Suppressor macrophage treated with lipopolysaccharide for 1 hour (primary cell): ENCODE measurements around the gene MSRB1.
"Not testable (repeated sequence)": the region's sequence is repeated elsewhere in the genome, so short reads cannot be mapped to it uniquely, and the experiment has no call there.

Source experiments
- DNase-seq, 3 donors: peaks; one replicate each; pipeline ENCODE4 v3.0.0-alpha.2; 2020 to 2022

Gene MSRB1

DNA sequence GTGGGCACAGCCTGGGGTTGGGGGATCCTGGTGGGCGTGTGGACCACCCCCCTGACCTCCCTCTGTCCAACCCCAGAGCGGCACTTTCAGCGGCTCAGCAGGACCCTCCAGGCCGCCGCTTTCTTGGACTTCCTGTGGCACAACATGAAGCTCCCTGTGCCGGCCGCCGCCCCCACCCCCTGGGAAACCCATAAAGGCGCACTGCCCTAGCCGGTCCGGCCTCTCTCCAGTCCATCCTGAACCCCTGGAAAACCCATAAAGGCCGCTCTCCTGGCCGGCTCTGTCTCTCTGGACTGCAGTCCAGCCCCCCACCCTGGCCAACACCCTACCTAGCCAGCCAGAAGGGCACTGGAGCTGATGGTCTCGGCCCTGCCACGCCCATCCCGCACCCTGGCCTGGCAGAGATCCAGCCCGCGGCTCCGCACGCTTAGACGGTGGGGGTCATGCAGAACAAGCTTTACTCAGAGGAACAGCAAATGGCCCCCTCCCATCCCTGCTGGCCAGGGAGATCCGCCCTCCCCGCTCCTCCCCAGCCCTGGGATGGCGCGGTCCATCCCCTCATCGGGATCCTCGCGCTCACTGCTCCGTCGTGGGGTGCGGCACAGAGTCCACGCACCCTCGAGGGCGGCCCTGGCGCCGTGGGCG is 35.6 kb upstream of the MSRB1 start:
- no peak for DNase-seq

DNA sequence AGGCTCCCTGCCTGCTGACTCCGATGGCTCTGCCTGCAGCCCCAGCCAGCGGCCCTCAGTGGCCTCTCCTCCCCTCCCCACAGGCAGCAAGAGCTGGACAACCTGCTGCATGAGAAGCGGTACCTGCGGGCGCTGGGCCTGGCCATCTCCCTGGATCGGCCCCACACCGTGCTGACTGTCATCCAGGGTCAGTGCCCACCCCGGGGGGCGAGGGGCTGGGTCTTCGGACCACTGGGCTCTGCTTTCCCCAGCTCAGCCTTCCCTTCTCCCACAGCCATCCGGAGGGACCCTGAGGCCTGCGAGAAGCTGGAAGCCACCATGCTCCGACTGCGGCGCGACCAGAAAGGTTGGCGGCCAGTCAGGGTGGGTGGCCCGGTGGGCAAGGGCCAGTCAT is 34.9 kb upstream of the MSRB1 start:
- DNase-seq = no peak

DNA sequence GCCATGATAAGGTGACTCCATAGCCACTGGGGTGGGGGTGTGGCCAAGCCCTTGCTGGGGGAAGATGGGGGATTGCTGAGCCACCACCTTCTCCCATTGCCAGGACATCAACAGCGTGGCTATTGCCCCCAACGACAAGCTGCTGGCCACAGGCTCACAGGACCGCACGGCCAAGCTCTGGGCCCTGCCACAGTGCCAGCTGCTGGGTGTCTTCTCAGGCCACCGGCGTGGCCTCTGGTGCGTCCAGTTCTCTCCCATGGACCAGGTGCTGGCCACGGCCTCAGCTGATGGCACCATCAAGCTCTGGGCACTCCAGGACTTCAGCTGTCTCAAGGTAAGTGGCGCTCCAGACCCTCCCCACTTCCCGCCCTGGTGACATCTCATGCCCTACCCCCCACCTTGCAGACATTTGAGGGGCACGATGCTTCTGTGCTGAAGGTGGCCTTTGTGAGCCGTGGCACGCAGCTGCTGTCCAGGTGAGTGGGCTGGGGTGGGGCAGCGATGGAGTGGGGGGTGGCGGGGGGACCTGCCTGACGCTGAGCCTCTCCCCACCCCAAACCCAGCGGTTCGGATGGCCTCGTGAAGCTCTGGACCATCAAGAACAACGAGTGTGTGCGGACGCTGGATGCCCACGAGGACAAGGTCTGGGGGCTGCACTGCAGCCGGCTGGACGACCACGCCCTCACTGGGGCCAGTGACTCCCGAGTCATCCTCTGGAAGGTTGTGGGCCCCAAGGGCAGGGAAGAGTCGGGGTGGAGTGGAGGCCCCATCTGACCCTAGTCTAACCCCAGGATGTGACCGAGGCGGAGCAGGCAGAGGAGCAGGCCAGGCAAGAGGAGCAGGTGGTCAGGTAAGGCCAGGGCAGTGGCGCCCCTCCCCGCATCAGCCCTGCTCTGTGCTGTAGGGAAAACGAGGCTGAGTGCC is 34.2 kb upstream of the MSRB1 start:
- DNase-seq = no peak

DNA sequence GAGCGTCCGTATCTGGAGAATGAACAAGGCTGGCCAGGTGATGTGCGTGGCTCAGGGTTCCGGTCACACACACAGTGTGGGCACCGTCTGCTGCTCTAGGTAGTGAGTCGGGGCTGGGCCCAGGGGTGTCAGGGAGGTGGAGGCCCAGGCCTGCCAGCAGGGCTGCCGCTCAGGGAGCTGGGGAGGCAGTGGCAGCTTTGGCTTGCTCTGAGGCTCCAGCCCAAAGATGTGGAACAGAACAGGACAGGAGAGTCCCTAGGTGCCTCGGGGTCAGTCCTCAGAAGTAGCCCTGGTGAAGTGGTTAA is 33.2 kb upstream of the MSRB1 start:
- no peak for DNase-seq

DNA sequence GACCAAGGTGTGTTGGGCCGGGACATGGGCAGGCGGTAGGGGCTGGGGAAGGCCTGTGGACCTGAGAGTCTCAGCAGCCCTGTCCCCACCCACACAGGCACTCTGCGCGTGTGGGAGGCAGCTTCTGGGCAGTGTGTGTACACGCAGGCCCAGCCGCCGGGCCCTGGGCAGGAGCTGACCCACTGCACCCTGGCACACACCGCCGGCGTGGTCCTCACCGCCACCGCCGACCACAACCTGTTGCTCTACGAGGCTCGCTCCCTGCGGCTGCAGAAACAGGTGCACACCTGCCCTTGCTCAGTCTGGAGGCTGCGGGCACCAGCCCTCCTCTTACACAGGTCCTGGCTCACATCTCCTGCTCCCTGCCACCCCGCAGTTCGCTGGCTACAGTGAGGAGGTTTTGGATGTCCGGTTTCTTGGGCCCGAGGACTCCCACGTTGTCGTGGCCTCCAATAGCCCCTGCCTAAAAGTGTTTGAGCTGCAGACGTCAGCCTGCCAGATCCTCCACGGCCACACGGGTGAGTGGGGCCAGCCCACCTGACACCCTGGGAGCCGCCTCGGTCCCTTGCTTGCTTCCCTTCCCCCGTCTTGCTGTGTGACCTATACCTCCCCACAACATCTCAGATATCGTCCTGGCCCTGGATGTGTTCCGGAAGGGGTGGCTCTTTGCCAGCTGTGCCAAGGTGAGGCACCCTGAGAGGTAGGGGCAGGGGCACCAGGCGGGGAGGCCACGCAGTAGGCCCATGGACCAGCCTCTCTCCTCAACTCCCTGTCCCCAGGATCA is 32.6 kb upstream of the MSRB1 start:
- DNase-seq = no peak

DNA sequence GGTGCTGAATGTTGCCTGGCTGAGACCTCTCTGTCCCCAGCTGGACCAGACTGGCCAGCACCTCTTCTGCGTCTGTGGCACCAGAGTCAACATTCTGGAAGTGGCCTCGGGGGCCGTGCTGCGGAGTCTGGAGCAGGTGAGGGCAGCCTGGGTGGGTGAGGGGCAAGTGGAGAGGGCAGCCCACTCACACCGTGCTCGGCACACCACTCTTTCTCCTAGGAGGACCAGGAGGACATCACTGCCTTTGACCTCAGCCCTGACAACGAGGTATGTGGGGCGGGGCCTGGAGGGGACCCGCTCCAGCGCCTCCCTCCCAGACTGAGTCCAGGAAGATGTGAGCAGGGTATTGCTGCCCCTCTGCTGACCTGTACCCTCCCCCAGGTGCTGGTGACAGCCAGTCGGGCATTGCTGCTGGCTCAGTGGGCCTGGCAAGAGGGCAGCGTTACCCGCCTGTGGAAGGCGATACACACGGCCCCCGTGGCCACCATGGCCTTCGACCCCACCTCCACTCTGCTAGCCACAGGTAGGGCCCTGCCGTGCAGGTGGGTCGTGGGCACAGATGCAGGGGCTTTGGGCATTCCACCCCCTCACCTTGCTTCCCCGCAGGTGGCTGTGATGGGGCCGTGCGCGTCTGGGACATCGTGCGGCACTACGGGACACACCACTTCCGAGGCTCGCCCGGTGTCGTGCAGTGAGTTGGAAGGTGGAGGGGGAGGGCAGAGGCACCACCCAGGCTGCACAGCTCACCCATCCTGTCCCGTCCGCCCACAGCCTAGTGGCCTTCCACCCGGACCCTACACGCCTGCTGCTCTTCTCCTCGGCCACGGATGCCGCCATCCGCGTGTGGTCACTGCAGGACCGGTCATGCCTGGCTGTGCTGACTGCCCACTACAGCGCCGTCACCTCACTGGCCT is 31.4 kb upstream of the MSRB1 start:
- no peak for DNase-seq

DNA sequence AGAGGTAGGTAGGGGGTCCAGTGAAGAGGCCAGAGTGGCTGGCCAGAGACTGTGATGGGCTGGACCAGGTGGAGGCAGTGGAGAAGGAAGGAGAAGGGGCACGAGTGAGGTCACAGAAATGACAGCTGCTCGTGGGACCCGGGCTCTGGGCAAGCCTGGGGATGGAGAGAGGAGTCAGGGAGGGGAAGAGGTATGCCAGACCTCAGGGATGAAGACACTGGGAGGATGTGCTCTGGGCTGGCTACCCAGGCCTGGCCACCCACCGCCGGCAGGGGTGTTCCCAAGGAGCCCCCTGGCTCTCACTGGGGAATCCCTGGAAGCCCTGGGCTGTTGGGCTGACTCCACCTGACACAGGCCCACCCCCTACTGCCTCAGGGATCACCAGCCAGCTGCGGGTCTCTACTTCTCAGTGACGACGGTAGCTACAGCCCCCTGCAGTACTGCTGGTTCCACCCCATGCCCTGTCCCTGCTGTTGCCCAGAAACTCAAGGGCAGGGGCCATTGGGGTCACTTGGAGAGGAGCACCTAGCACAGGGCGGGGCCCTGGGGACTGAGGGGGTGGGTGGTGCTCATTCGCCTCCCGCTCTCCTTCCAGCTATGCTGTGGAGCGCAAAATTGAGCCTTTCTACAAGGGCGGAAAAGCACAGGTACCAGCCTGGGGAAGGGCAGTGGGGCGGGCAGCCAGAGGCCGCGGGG is 30.6 kb upstream of the MSRB1 start:
- DNase-seq = no peak

DNA sequence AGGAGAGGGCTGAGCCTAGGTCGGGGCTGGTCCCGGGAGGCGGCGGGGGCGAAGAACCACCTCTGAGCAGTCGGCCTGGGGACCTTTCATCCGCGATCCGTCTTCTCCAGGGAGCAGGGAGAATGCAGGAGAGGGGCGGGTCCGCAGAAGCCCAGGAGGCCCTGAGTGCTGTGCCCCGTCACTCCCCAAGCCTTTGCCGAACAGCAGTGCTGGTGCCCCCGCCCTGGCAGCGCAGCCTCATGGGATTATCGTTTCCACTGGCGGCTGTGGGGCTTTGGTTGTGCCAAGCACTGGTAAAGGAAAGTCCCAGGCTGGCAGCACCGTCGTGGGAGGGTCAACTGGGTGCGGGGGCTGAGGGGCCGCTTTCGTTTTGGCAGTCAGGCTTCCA is 29.5 kb upstream of the MSRB1 start:
- DNase-seq = peak; percentile 38 to 74 (median 63)

DNA sequence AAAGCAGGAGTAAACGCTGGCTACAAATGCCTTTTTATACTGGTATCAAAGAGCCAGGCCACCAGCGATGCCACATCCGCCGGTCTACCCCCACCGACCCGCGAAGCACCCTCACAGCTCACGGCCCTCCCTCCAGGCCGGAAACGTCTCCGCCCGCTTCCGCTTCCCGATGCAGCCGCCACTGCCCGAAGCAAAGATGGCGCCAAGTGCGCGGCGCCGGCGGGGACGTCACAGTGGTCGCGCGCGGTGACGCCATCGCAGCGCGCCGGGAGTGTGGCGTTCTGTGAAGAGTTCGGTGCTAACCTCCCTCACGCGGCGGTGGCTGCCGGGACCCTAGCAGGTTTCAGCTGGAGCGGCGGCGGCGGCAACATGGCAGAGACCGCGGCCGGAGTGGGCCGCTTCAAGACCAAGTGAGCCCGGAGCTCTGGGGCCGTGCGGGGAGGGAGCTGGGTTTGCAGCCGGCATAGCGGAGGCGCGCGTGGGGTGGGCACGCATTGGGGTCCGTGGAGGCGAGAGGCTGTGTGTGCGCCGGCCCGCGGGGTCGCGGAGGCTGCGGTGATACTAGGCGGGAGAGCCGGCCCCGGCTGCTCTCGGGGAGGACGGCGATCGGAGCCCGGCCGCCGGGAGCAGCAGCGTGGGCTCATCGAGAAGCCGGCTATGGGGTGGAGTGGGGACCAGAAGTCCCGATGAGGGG is 28.9 kb upstream of the MSRB1 start, which contains the start of gene TBL3:
TSS of gene TBL3 (plus strand) at position 258 of the 694 bp plus-strand sequence. CDS start at position 370, 112 bp downstream.
- peak; percentile 96 to 97 (median 97) for DNase-seq

DNA sequence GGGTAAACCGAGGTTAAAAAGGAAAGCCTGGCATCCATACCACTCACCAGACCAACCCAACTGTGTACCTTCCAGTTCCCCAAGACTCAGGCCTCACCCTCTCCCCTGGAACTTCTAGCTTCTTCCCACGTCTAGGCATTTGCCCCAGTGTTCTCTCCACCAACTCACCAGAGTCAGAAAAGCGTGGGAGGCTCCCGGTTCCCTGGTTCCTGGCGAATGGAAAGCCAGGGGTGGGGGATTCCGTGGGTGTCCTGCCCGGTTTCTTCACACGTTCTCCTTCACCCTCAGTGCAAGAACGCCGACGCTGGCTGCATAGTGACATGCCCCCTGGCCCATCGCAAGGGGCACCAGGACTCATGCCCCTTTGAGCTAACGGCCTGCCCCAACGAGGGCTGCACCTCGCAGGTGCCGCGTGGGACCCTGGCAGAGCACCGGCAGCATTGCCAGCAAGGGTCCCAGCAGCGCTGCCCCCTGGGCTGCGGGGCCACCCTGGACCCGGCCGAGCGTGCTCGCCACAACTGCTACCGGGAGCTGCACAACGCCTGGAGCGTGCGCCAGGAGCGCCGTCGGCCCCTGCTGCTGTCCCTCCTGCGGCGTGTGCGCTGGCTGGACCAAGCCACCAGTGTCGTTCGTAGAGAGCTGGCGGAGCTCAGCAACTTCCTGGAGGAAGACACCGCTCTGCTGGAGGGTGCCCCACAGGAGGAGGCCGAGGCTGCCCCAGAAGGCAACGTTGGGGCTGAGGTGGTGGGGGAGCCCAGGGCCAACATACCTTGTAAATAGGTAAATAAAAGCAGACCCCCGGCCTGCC is 25.4 kb upstream of the MSRB1 start:
- no peak for DNase-seq

DNA sequence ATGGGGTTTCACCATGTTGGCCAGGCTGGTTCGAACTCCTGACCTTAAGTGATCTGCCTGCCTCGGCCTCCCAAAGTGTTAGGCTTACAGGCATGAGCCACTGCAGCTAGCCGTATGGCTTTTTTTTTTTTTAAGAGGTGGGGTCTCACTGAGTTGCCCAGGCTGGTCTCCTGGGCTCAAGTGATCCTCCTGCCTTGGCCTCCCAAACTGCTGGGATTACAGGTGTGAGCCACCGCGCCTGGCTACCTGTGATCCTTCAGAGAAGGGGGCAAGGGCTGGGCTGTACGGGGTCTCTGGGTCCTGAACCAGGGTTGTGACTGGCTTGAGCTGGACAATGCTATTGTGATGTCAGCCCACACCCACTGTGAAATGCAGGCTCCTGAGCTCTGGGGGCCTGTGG is 23.5 kb upstream of the MSRB1 start, which contains the start of gene RNF151:
TSS of gene RNF151 (plus strand) at position 397 of the 400 bp plus-strand sequence. CDS start 26 bp downstream, outside the sequence.
- DNase-seq = no peak

DNA sequence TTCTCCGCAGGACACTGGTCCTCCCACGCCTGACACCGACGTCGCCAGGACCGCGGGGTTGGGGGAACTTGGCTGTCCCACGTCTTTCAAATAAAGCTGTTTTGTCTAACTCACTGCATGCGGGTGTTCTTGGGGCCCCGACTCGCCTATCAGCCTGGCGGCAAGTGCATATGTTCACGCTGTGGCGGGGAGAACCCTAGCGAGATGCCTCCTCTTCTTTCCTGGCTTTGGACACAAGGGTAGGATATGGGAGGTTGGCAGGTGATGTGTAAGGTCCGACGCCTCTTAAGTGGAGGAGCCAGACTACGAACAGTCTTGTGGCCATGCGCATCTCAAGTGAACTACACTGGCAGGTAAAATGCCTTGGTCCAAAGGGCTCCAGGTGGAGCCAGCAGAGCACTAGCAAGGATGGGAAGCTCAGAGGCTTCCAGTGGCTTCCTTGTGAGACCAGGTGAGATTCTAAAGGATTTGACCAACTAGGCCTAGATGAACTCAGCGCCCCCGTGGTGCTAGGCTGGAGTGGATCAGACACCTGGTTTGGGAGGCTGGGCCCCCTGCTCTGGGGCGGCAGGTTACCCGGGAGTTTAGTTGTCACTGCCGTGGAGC is 22.5 kb upstream of the MSRB1 start:
- peak in 2 of 3 donors; percentile 24 to 51 for DNase-seq

DNA sequence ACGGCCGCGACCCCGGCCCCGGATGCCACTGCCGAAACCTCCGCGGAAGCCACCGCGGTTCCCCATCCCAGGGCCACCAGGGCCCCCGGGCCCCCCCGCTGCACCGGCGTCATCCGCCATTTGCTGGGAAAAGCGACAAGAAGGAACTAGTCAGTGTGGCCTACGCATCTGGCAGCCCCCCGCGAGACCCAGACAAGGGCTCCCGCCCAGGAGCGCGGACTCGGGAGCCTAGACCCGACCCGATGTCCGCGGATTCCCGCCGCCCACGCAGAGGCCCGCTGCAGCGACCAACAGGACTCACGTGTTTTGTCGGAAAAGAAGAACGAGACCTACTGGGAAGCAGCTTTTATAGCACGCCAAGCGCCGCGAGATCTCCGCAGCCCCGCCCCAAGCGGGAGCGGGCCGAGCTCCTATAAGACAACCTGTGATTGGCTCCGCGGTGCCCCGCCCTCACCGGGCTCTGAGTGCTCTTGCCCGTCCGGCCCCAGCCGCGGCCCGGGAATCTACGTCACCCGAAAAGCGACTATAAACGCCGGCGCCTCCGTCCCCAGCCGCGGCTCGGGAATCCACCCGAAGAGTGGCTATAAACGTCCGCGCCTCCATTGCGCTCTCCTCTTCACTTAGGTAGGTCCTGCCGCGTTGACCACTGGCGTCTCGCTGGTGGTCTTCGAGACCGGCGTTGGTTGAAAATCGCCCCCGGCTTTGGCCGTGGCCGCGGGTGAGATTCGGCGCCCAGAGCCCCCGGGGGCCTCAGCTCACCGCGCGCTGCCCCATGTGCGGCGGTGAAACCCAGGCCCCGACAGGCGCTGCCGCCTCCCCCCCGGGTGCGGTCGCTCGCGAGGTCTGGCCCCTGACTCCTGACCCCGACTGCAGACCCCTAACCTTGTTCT is 21.8 kb upstream of the MSRB1 start, which contains the start of gene RPS2:
TSS of gene RPS2 (minus strand) at position 321 of the 890 bp plus-strand sequence. CDS start at position 120, 201 bp downstream.
- peak; percentile 100 for DNase-seq

DNA sequence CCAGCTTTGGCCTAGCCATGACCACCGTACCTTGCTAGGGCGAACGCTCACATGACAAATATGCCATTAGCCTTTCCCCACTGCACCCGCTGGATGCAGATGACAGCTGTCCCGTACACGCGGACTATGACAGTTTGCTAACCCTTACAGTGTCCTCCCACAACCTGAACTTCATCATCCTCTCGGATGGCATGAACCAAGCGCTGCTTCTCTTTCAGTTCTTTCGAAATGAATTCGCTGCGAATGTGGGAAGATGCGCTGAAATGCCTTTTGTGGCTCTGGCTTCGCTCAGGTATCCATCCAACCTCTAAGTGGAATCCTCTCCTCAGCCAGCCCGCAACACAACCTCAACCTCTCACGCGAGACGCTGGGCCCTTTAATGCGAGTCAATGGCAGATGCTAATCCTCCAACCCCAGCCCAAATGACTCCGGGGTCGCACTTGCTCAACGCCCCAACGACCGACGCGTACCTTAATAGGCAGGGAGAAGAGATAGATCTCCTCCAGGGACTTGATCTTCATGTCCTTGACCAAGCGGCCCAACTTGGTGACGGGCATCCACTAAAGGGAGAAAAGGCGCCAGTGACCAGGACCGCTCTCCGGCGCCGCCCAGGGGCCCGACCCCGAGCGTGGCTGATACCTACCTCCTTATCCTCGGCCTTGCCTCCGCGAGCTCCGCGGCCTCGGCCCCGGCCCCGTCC is 21.0 kb upstream of the MSRB1 start:
- DNase-seq = peak; percentile 54 to 79 (median 55)

DNA sequence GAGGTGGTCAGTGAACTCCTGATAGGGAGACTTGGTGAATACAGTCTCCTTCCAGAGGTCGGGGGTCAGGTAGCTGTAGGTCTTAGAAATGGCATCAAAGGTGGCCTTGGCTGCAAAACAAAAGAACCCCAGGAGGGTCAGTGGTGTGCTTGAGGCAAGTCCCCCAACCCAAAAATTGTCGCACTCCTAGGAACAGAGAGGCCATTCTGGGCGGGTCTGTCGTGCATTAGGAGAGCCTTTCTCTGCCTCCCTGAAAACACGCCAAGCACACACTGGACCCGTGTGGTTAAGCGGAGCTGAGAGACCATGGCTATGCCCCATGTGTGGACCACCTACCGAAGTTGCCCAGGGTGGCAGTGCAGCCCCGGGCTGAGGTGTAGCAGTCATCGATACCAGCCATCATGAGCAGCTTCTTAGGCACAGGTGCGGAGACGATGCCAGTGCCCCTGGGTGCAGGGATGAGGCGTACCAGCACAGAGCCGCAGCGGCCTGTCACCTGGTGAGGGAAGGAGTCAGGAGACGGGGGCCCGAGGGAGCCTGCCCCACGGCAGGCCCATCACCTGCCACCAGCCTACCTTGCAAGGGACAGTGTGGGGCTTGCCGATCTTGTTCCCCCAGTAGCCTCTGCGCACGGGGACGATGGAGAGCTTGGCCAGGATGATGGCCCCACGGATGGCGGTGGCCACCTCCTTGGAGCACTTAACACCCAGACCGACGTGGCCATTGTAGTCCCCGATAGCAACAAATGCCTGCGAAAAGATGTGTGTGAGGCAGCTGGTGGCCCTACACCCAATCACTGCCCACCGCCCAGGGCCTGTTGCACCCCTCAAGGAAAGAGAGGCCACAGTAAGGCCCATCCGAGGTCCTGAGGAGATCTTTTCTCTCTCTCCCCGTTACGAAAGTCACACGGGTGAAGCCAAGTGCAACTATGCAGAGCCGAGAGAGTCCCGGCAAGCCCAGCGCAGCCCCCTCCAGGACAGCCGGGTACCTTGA is 19.5 kb upstream of the MSRB1 start:
- DNase-seq = not testable (repeated sequence)

DNA sequence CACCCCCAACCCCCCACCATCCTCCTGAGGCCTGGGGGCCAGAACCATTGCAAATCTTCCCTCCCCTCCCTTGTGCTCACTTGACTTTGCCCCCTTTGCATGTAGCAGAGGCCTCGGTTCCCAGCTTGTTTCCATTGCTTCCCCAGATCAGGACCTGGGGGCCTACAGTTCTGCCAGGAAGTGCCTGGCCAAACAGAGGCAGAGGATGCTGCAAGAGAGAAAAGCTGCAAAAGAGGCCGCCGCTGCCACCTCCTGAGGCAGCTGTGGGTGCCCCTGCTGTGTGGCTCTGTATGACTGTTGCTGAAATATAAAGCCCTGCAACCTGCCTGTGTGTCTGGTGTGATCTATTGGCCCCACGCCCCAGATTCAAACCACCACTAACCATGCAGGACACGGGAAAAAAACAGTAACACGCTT is 18.7 kb upstream of the MSRB1 start:
- DNase-seq = no peak
